ENCODE data around the gene DUSP6. TPM values are rescaled to one million over a fixed set of nuclear protein-coding genes. Genes with fewer than 3 reads are reported as not detected.

Gene DUSP6
- total and polyA plus RNA-seq, 2 donors (not counting 1 experiment from before 2014, with no cell fraction given), result 7.0 to 50.0 TPM

- H3K27ac ChIP-seq (ENCODE audit: insufficient read depth, low read length), result peak overlapping the region; percentile 11
- H3K4me1 ChIP-seq (ENCODE audit: control insufficient read depth, extremely low read depth, insufficient read depth, low read length), result peaks cover 11% of the 10 kb centered on the region
- no peaks in the 10 kb centered on the region for H3K27me3 ChIP-seq (ENCODE audit: control insufficient read depth, insufficient read depth, low read length)
- no peaks in the 10 kb centered on the region for H3K79me2 ChIP-seq (ENCODE audit: control insufficient read depth, insufficient read depth, low read length)
- no peak overlapping the region for H2AFZ ChIP-seq (ENCODE audit: low read length)
- H3K9ac ChIP-seq (ENCODE audit: insufficient read depth, low read length), result no peak overlapping the region
- TF ChIP-seq EZH2 (IDR thresholded peaks at IDR 0.05; ENCODE audit: low read length, missing control alignments), result no peak
- TF ChIP-seq CTCF (conservative IDR thresholded peaks at IDR 0.05 in 1 of 2, IDR thresholded peaks at IDR 0.05 in 1 of 2; ENCODE audit: low read depth in 1 of 2, low read length in 2 of 2), result no peak
- no peaks in the 10 kb centered on the region for H3K9me3 ChIP-seq (ENCODE audit: control insufficient read depth, insufficient read depth, low read depth, low read length)
- peak in 1 of 2 donors; percentile 31 for DNase-seq (ENCODE audit: low read depth in 2 of 2)
- no peaks in the 10 kb centered on the region for H3K36me3 ChIP-seq (ENCODE audit: control insufficient read depth, insufficient read depth, low read length)
- no peaks in the 10 kb centered on the region for H4K20me1 ChIP-seq (ENCODE audit: control insufficient read depth, extremely low read depth, insufficient read depth, low read length)
- no peak overlapping the region for H3K4me3 ChIP-seq (replicated peaks in 1 of 4; ENCODE audit: control extremely low read depth in 1 of 4, insufficient read depth in 1 of 4, low read depth in 3 of 4, low read length in 4 of 4)
- no peak overlapping the region for H3K4me2 ChIP-seq (ENCODE audit: extremely low read depth, insufficient read depth, low read length)
Observed at GRCh38 chr12:89389755-89390661, 37.7 kb upstream of the DUSP6 start.

- Histone ChIP-seq H3K9ac (ENCODE audit: insufficient read depth, low read length) (no peak overlapping the region), H4K20me1 (ENCODE audit: control insufficient read depth, extremely low read depth, insufficient read depth, low read length) (no peaks in the 10 kb centered on the region), H3K9me3 (ENCODE audit: control insufficient read depth, insufficient read depth, low read depth, low read length) (no peaks in the 10 kb centered on the region), H3K79me2 (ENCODE audit: control insufficient read depth, insufficient read depth, low read length) (no peaks in the 10 kb centered on the region), H2AFZ (ENCODE audit: low read length) (no peak overlapping the region), H3K27me3 (ENCODE audit: control insufficient read depth, insufficient read depth, low read length) (no peaks in the 10 kb centered on the region), H3K4me1 (ENCODE audit: control insufficient read depth, extremely low read depth, insufficient read depth, low read length) (peaks cover 11% of the 10 kb centered on the region), H3K36me3 (ENCODE audit: control insufficient read depth, insufficient read depth, low read length) (no peaks in the 10 kb centered on the region), H3K4me3 (replicated peaks in 1 of 4; ENCODE audit: control extremely low read depth in 1 of 4, insufficient read depth in 1 of 4, low read depth in 3 of 4, low read length in 4 of 4) (no peak overlapping the region), H3K27ac (ENCODE audit: insufficient read depth, low read length) (no peak overlapping the region), H3K4me2 (ENCODE audit: extremely low read depth, insufficient read depth, low read length) (no peak overlapping the region)
- no peak for DNase-seq (ENCODE audit: low read depth in 2 of 2)
- TF ChIP-seq CTCF (conservative IDR thresholded peaks at IDR 0.05 in 1 of 2, IDR thresholded peaks at IDR 0.05 in 1 of 2; ENCODE audit: low read depth in 1 of 2, low read length in 2 of 2) (no peak), EZH2 (IDR thresholded peaks at IDR 0.05; ENCODE audit: low read length, missing control alignments) (no peak)
Observed at GRCh38 chr12:89386138-89386537, 33.8 kb upstream of the DUSP6 start.

GRCh38 chr12:89384807-89385206 is 32.5 kb upstream of the DUSP6 start:
- H2AFZ ChIP-seq (ENCODE audit: low read length), result no peak overlapping the region
- no peaks in the 10 kb centered on the region for H3K36me3 ChIP-seq (ENCODE audit: control insufficient read depth, insufficient read depth, low read length)
- TF ChIP-seq CTCF (conservative IDR thresholded peaks at IDR 0.05 in 1 of 2, IDR thresholded peaks at IDR 0.05 in 1 of 2; ENCODE audit: low read depth in 1 of 2, low read length in 2 of 2) (no peak), EZH2 (IDR thresholded peaks at IDR 0.05; ENCODE audit: low read length, missing control alignments) (no peak)
- H3K4me2 ChIP-seq (ENCODE audit: extremely low read depth, insufficient read depth, low read length), result peak overlapping the region; percentile 28
- DNase-seq (ENCODE audit: low read depth in 2 of 2), result no peak
- H3K9me3 ChIP-seq (ENCODE audit: control insufficient read depth, insufficient read depth, low read depth, low read length), result no peaks in the 10 kb centered on the region
- H3K4me1 ChIP-seq (ENCODE audit: control insufficient read depth, extremely low read depth, insufficient read depth, low read length), result peaks cover 3% of the 10 kb centered on the region
- no peaks in the 10 kb centered on the region for H3K79me2 ChIP-seq (ENCODE audit: control insufficient read depth, insufficient read depth, low read length)
- no peaks in the 10 kb centered on the region for H4K20me1 ChIP-seq (ENCODE audit: control insufficient read depth, extremely low read depth, insufficient read depth, low read length)
- H3K9ac ChIP-seq (ENCODE audit: insufficient read depth, low read length), result no peak overlapping the region
- H3K4me3 ChIP-seq (replicated peaks in 1 of 4; ENCODE audit: control extremely low read depth in 1 of 4, insufficient read depth in 1 of 4, low read depth in 3 of 4, low read length in 4 of 4), result no peak overlapping the region
- no peaks in the 10 kb centered on the region for H3K27me3 ChIP-seq (ENCODE audit: control insufficient read depth, insufficient read depth, low read length)
- no peak overlapping the region for H3K27ac ChIP-seq (ENCODE audit: insufficient read depth, low read length)
